SK-N-SH (cell line): Measurements from ENCODE around the gene BAIAP2L2.

Source experiments
- CTCF ChIP-seq: fragments of 200-600 bp; sonication (generic); IDR thresholded peaks from 2 replicates; pipeline ENCODE4 v1.6.1; 2017; ENCODE audit warnings: antibody characterized with exemption, mild to moderate bottlenecking, moderate library complexity
- GATA2 ChIP-seq: sonication (generic); formaldehyde crosslinking; IDR thresholded peaks from 2 replicates; pipeline ENCODE4 v1.5.0; 2020; ENCODE audit warnings: mild to moderate bottlenecking, missing genetic modification reagents
- MAX ChIP-seq: IDR thresholded peaks from 2 replicates; pipeline ENCODE4 v1.4.0; 2012; ENCODE audit warnings: low read depth
- POLR2AphosphoS5 ChIP-seq: IDR thresholded peaks from 2 replicates; pipeline ENCODE4 v1.6.1; 2012; ENCODE audit warnings: low read depth, low read length
- REST ChIP-seq: IDR thresholded peaks from 2 replicates; pipeline ENCODE4 v1.6.1; 2012; ENCODE audit warnings: mild to moderate bottlenecking, low read depth, low read length, moderate library complexity
- RFX5 ChIP-seq: IDR thresholded peaks from 2 replicates; pipeline ENCODE4 v1.6.1; 2012; ENCODE audit warnings: mild to moderate bottlenecking, improper control_type of control experiment, low read length
- TAF1 ChIP-seq: IDR thresholded peaks from 2 replicates; pipeline ENCODE4 v1.6.1; 2012; ENCODE audit warnings: low read depth, mild to moderate bottlenecking, low read length, moderate library complexity, borderline replicate concordance
- YY1 ChIP-seq: IDR thresholded peaks from 2 replicates; pipeline ENCODE4 v1.4.0; 2012; ENCODE audit warnings: low read depth, mild to moderate bottlenecking

- TF ChIP-seq CTCF (no peak), REST (no peak), YY1 (no peak), GATA2 (CRISPR knock-in tag) (no peak), TAF1 (no peak), MAX (no peak), RFX5 (no peak), POLR2AphosphoS5 (no peak)
Measured at GRCh38 chr22:38142606-38143005, 32.1 kb upstream of the BAIAP2L2 start.
